ENCODE data around the gene RHOBTB1.

Gene RHOBTB1

GRCh38 chr10:60822809-60823208 is 121.2 kb downstream of the RHOBTB1 start:
- H3K4me3 ChIP-seq (ENCODE audit: low read depth, low read length) = no peak overlapping the region
- no peak overlapping the region for H3K9ac ChIP-seq (ENCODE audit: low read depth, low read length)
- no peaks in the 10 kb centered on the region for H3K4me1 ChIP-seq (ENCODE audit: control insufficient read depth, insufficient read depth, low read length)
- no peaks in the 10 kb centered on the region for H3K27me3 ChIP-seq (ENCODE audit: control insufficient read depth, insufficient read depth, low read length)
- H3K36me3 ChIP-seq (ENCODE audit: control insufficient read depth, insufficient read depth, low read length) = no peaks in the 10 kb centered on the region
- no peaks in the 10 kb centered on the region for H3K9me3 ChIP-seq (ENCODE audit: control insufficient read depth, insufficient read depth, low read length)

DNA sequence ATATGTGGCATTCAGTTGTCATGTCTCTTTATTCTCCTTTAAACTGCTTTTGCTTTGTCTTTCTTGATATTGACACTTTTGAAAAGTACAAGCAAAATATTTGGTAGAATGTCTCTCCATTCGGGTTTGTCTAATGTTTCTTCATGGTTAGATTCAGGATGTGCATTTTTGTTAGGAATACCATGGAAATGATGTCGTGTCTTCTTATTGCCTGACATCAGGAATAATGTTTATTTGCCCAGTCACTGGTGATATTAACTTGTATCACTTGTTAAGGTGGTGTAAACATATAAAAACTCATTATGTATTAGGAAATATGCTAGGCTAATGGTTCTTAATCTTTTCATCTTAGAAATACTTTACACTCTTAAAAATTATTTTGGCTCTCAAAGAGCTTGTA is 122.3 kb downstream of the RHOBTB1 start:
- Histone ChIP-seq H3K9me3 (ENCODE audit: control insufficient read depth, insufficient read depth, low read length) (no peaks in the 10 kb centered on the region), H3K9ac (ENCODE audit: low read depth, low read length) (no peak overlapping the region), H3K36me3 (ENCODE audit: control insufficient read depth, insufficient read depth, low read length) (no peaks in the 10 kb centered on the region), H3K4me1 (ENCODE audit: control insufficient read depth, insufficient read depth, low read length) (no peaks in the 10 kb centered on the region), H3K27me3 (ENCODE audit: control insufficient read depth, insufficient read depth, low read length) (no peaks in the 10 kb centered on the region), H3K4me3 (ENCODE audit: low read depth, low read length) (no peak overlapping the region)

DNA sequence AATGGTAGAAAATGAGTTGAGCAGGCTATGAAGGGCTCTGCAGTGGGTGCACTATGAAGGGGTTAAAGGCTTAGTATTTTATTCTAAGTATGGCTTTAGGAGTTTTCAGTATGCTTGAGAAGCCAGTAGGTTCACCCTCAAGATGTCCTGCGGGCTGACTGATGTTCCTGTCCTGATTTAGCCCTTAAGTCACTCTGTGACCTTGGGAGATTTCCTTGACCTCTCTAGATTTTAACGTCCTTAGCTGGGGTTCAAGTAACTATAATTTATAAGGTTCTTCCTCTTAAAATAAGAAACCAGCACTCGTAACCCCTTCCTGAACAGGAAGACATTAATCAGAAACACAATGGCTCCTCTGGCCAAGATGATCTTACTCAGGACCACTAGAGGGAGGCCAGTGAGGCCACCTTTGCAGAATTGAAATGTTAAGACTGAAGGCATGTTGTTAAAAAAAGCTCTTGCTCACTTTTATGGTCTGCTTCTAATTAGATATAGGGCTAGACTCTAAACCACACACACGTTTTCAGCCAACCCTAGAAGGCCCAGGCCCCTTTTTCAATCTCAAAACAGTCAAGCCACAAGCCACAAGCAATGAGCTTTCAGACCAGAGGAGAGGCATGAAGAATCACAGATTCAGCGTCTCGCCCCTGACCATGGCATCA is 123.8 kb downstream of the RHOBTB1 start:
- no peaks in the 10 kb centered on the region for H3K4me1 ChIP-seq (ENCODE audit: control insufficient read depth, insufficient read depth, low read length)
- no peaks in the 10 kb centered on the region for H3K36me3 ChIP-seq (ENCODE audit: control insufficient read depth, insufficient read depth, low read length)
- no peaks in the 10 kb centered on the region for H3K9me3 ChIP-seq (ENCODE audit: control insufficient read depth, insufficient read depth, low read length)
- no peak overlapping the region for H3K4me3 ChIP-seq (ENCODE audit: low read depth, low read length)
- no peaks in the 10 kb centered on the region for H3K27me3 ChIP-seq (ENCODE audit: control insufficient read depth, insufficient read depth, low read length)
- H3K9ac ChIP-seq (ENCODE audit: low read depth, low read length) = no peak overlapping the region
